K562 (cell line): ENCODE results near the gene VHLL. TPM values are rescaled to one million over a fixed set of nuclear protein-coding genes. Genes with fewer than 3 reads are reported as not detected.

ENCODE experiments used
- AFF1 ChIP-seq, 2 experiments: fragments of 450-650 bp; IDR thresholded peaks; 2 replicates each; pipeline ENCODE4 v1.6.1; 2018; ENCODE audit warnings: mild to moderate bottlenecking in 2 of 2, low read depth in 1 of 2; ENCODE audit not compliant: partially characterized antibody in 2 of 2
- ARID1B ChIP-seq: fragments of 450-650 bp; IDR thresholded peaks from 2 replicates; pipeline ENCODE4 v1.6.1; 2016; ENCODE audit warnings: antibody characterized with exemption, mild to moderate bottlenecking, inconsistent platforms
- FOXJ2 ChIP-seq: fragments of 200-800 bp; sonication (Bioruptor generic); IDR thresholded peaks from 2 replicates; pipeline ENCODE4 v1.6.1; 2016; ENCODE audit warnings: missing genetic modification characterization, missing compliant biosample characterization
- HLTF ChIP-seq: fragments of 450-650 bp; IDR thresholded peaks from 2 replicates; pipeline ENCODE4 v1.6.1; 2016
- HNRNPL ChIP-seq: fragments of 200-400 bp; formaldehyde crosslinking; IDR thresholded peaks from 2 replicates; pipeline ENCODE4 v1.6.1; 2017; ENCODE audit warnings: low read depth, mild to moderate bottlenecking, low read length
- KDM1A ChIP-seq, 2 experiments: fragments of 450-650 bp; IDR thresholded peaks; 2 replicates each; pipeline ENCODE4 v1.6.1; 2016; ENCODE audit warnings: mild to moderate bottlenecking in 2 of 2
- PURB ChIP-seq: sonication (generic); formaldehyde crosslinking; IDR thresholded peaks from 2 replicates; pipeline ENCODE4 v1.9.0; 2021; ENCODE audit warnings: low read depth, mild to moderate bottlenecking, missing genetic modification reagents
- PYGO2 ChIP-seq: fragments of 450-650 bp; IDR thresholded peaks from 2 replicates; pipeline ENCODE4 v1.6.1; 2016; ENCODE audit warnings: mild to moderate bottlenecking, missing genetic modification characterization, moderate library complexity, missing compliant biosample characterization
- SETDB1 ChIP-seq: IDR thresholded peaks from one replicate; pipeline ENCODE4 v1.6.1; 2012; ENCODE audit warnings: low read length, control low read depth, inconsistent platforms
- SFPQ ChIP-seq: fragments of 200-400 bp; formaldehyde crosslinking; IDR thresholded peaks from 2 replicates; pipeline ENCODE4 v1.6.1; 2017; ENCODE audit warnings: mild to moderate bottlenecking, low read depth, low read length, moderate library complexity
- SRF ChIP-seq, 2 experiments: fragments of 250-450, 450-650 bp in 1 of 2; sonication (Bioruptor Pico) in 1 of 2; sonication (generic) in 1 of 2; formaldehyde crosslinking; IDR thresholded peaks; 2 replicates each; pipeline versions ENCODE4 v1.5.0 to v1.5.1; 2020 to 2022; ENCODE audit warnings: mild to moderate bottlenecking in 1 of 2, missing genetic modification reagents in 1 of 2
- STAG1 ChIP-seq: sonication (generic); formaldehyde crosslinking; IDR thresholded peaks from 2 replicates; pipeline ENCODE4 v1.5.0; 2020; ENCODE audit warnings: missing genetic modification reagents, borderline replicate concordance
- ZNF316 ChIP-seq: fragments of 450-650 bp; IDR thresholded peaks from 2 replicates; pipeline ENCODE4 v1.6.1; 2016
- ZNF551 ChIP-seq: fragments of 250-450 bp; sonication (Bioruptor Pico); IDR thresholded peaks from 2 replicates; pipeline ENCODE4 v1.5.0; 2021; ENCODE audit warnings: mild to moderate bottlenecking, moderate library complexity
- polyA plus RNA-seq, 8 experiments: library from polyadenylated mRNA; depleted of rRNA in 4 of 8; stranded (reverse) in 5 of 8; unstranded in 3 of 8; fragments of >200 nt; fragmentation: Nextera tagmentation in 2 of 8; fragmentation: Illumina TruSeq in 1 of 8; extraction: Ambion mirVana in 2 of 8; extraction: Trizol in 1 of 8; gene quantifications; 2 replicates each; pipeline versions ENCODE4 v1.2.1 to v1.2.3, GENCODE V29; 2011 to 2014; ENCODE audit warnings: inconsistent platforms in 1 of 8, missing spikeins in 1 of 8
- total RNA-seq, 7 experiments: library from RNA; depleted of rRNA in 6 of 7; stranded (reverse); fragments of >200 nt in 6 of 7; fragmentation: Illumina TruSeq in 2 of 7; extraction: Trizol in 2 of 7; gene quantifications; 2 replicates each; pipeline versions ENCODE4 v1.2.1 to v1.2.3, GENCODE V29; 2011 to 2021; ENCODE audit warnings: low replicate concordance in 1 of 7
- TF ChIP-seq, protein P1 (sequence below), 2 experiments: IDR thresholded peaks in 1 of 2; conservative IDR thresholded peaks in 1 of 2; 2 replicates each; pipeline ENCODE4 v1.6.1; 2016; ENCODE audit warnings: low read depth in 2 of 2, mild to moderate bottlenecking in 1 of 2, missing compliant biosample characterization in 1 of 2, missing genetic modification characterization in 1 of 2, moderate library complexity in 1 of 2
- TF ChIP-seq, protein P2 (sequence below): sonication (generic); formaldehyde crosslinking; IDR thresholded peaks from 2 replicates; pipeline ENCODE4 v1.4.0; 2020; ENCODE audit warnings: mild to moderate bottlenecking, missing genetic modification reagents

VHLL gene
- total and polyA plus RNA-seq, 9 of the 15 experiments (the other 6 are each of a cell fraction or from before 2014, with no cell fraction given): not detected

- TF ChIP-seq SFPQ: no peak
- TF ChIP-seq SETDB1: peak; percentile 33
- TF ChIP-seq SRF (CRISPR knock-in tag; IDR thresholded peaks at IDR 0.05): peak in 1 of 2 experiments; percentile 36; a peak in 2 of 4 replicates
- TF ChIP-seq PURB (CRISPR knock-in tag): no peak
- TF ChIP-seq, protein P1, sequence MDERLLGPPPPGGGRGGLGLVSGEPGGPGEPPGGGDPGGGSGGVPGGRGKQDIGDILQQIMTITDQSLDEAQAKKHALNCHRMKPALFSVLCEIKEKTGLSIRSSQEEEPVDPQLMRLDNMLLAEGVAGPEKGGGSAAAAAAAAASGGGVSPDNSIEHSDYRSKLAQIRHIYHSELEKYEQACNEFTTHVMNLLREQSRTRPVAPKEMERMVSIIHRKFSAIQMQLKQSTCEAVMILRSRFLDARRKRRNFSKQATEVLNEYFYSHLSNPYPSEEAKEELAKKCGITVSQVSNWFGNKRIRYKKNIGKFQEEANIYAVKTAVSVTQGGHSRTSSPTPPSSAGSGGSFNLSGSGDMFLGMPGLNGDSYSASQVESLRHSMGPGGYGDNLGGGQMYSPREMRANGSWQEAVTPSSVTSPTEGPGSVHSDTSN (CRISPR knock-in tag; IDR thresholded peaks at IDR 0.05; ENCODE audit: low read depth): no peak
- TF ChIP-seq, protein P1 (tag; conservative IDR thresholded peaks at IDR 0.05; ENCODE audit: low read depth): no peak
- no peak for TF ChIP-seq HNRNPL
- TF ChIP-seq ZNF551 (CRISPR knock-in tag): no peak
- TF ChIP-seq, protein P2, sequence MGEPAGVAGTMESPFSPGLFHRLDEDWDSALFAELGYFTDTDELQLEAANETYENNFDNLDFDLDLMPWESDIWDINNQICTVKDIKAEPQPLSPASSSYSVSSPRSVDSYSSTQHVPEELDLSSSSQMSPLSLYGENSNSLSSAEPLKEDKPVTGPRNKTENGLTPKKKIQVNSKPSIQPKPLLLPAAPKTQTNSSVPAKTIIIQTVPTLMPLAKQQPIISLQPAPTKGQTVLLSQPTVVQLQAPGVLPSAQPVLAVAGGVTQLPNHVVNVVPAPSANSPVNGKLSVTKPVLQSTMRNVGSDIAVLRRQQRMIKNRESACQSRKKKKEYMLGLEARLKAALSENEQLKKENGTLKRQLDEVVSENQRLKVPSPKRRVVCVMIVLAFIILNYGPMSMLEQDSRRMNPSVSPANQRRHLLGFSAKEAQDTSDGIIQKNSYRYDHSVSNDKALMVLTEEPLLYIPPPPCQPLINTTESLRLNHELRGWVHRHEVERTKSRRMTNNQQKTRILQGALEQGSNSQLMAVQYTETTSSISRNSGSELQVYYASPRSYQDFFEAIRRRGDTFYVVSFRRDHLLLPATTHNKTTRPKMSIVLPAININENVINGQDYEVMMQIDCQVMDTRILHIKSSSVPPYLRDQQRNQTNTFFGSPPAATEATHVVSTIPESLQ (CRISPR knock-in tag): peak; percentile 44
- TF ChIP-seq AFF1 (IDR thresholded peaks at IDR 0.05; ENCODE audit: low read depth in 1 of 2, partially characterized antibody in 2 of 2): peak in 1 of 2 experiments; percentile 80
- TF ChIP-seq PYGO2 (tag): no peak
- TF ChIP-seq FOXJ2 (tag): no peak
- no peak for TF ChIP-seq STAG1 (CRISPR knock-in tag)
- TF ChIP-seq KDM1A (IDR thresholded peaks at IDR 0.05): no peak
- peak; percentile 12; the same call in 1 of the 2 replicates for TF ChIP-seq ARID1B
- no peak for TF ChIP-seq ZNF316
- TF ChIP-seq HLTF: no peak
These were observed 16.5 kb downstream of the VHLL start, which contains the start of gene SMG5 (continued) for GRCh38 chr1:156282479-156283222.
